ENCODE measurements around the gene ABLIM3.

ABLIM3 gene

GRCh38 chr5:149280124-149280523 lies 138.8 kb downstream of the ABLIM3 start:
- Histone ChIP-seq H3K27me3 (ENCODE audit: insufficient read depth, low read length, poor library complexity, severe bottlenecking) (no peaks in the 10 kb centered on the region), H3K4me1 (ENCODE audit: insufficient read depth, low read length, poor library complexity, severe bottlenecking) (no peaks in the 10 kb centered on the region), H2AFZ (ENCODE audit: low read length) (no peak overlapping the region)

GRCh38 chr5:149280802-149281201 lies 139.5 kb downstream of the ABLIM3 start:
- Histone ChIP-seq H3K4me1 (ENCODE audit: insufficient read depth, low read length, poor library complexity, severe bottlenecking) (no peaks in the 10 kb centered on the region), H3K27me3 (ENCODE audit: insufficient read depth, low read length, poor library complexity, severe bottlenecking) (no peaks in the 10 kb centered on the region), H2AFZ (ENCODE audit: low read length) (no peak overlapping the region), H3K9ac (ENCODE audit: low read depth, low read length, poor library complexity, severe bottlenecking) (no peak overlapping the region), H3K4me2 (ENCODE audit: low read depth, low read length, poor library complexity, severe bottlenecking) (no peak overlapping the region), H3K36me3 (ENCODE audit: insufficient read depth, low read length) (no peaks in the 10 kb centered on the region), H3K9me2 (replicated peaks; ENCODE audit: low read depth, low read length) (no peaks in the 10 kb centered on the region), H3K9me3 (ENCODE audit: insufficient read depth, low read depth, low read length) (no peaks in the 10 kb centered on the region), H3K4me3 (ENCODE audit: low read length, poor library complexity, severe bottlenecking) (no peak overlapping the region), H3F3A (ENCODE audit: low read depth) (no peaks in the 10 kb centered on the region), H3K79me2 (ENCODE audit: insufficient read depth, low read length) (no peaks in the 10 kb centered on the region), H4K20me1 (ENCODE audit: insufficient read depth, low read length, poor library complexity, severe bottlenecking) (no peaks in the 10 kb centered on the region)
- TF ChIP-seq CTCF (conservative IDR thresholded peaks at IDR 0.05; ENCODE audit: low read length), result no peak
- no peak for TF ChIP-seq EZH2phosphoT487 (IDR thresholded peaks at IDR 0.05; ENCODE audit: borderline replicate concordance)

More at GRCh38 chr5:149280124-149280523, 138.8 kb downstream of the ABLIM3 start:
- no peak overlapping the region for H3K4me2 ChIP-seq (ENCODE audit: low read depth, low read length, poor library complexity, severe bottlenecking)
- no peaks in the 10 kb centered on the region for H4K20me1 ChIP-seq (ENCODE audit: insufficient read depth, low read length, poor library complexity, severe bottlenecking)
- H3K9me2 ChIP-seq (replicated peaks; ENCODE audit: low read depth, low read length), result no peaks in the 10 kb centered on the region
- no peaks in the 10 kb centered on the region for H3F3A ChIP-seq (ENCODE audit: low read depth)
- no peak overlapping the region for H3K9ac ChIP-seq (ENCODE audit: low read depth, low read length, poor library complexity, severe bottlenecking)
- TF ChIP-seq EZH2phosphoT487 (IDR thresholded peaks at IDR 0.05; ENCODE audit: borderline replicate concordance) (no peak), CTCF (conservative IDR thresholded peaks at IDR 0.05; ENCODE audit: low read length) (no peak)
- no peaks in the 10 kb centered on the region for H3K9me3 ChIP-seq (ENCODE audit: insufficient read depth, low read depth, low read length)
- H3K36me3 ChIP-seq (ENCODE audit: insufficient read depth, low read length), result no peaks in the 10 kb centered on the region
- H3K4me3 ChIP-seq (ENCODE audit: low read length, poor library complexity, severe bottlenecking), result no peak overlapping the region
- H3K79me2 ChIP-seq (ENCODE audit: insufficient read depth, low read length), result no peaks in the 10 kb centered on the region

- TF ChIP-seq EZH2phosphoT487 (IDR thresholded peaks at IDR 0.05; ENCODE audit: borderline replicate concordance), result no peak
- TF ChIP-seq CTCF (conservative IDR thresholded peaks at IDR 0.05; ENCODE audit: low read length), result no peak
- no peaks in the 10 kb centered on the region for H3K9me2 ChIP-seq (replicated peaks; ENCODE audit: low read depth, low read length)
- H3K27me3 ChIP-seq (ENCODE audit: insufficient read depth, low read length, poor library complexity, severe bottlenecking), result no peaks in the 10 kb centered on the region
- no peaks in the 10 kb centered on the region for H3K4me1 ChIP-seq (ENCODE audit: insufficient read depth, low read length, poor library complexity, severe bottlenecking)
- no peak overlapping the region for H2AFZ ChIP-seq (ENCODE audit: low read length)
- H4K20me1 ChIP-seq (ENCODE audit: insufficient read depth, low read length, poor library complexity, severe bottlenecking), result no peaks in the 10 kb centered on the region
- no peak overlapping the region for H3K4me2 ChIP-seq (ENCODE audit: low read depth, low read length, poor library complexity, severe bottlenecking)
- H3K4me3 ChIP-seq (ENCODE audit: low read length, poor library complexity, severe bottlenecking), result no peak overlapping the region
- H3K9me3 ChIP-seq (ENCODE audit: insufficient read depth, low read depth, low read length), result no peaks in the 10 kb centered on the region
- no peak overlapping the region for H3K9ac ChIP-seq (ENCODE audit: low read depth, low read length, poor library complexity, severe bottlenecking)
- H3K36me3 ChIP-seq (ENCODE audit: insufficient read depth, low read length), result no peaks in the 10 kb centered on the region
- no peaks in the 10 kb centered on the region for H3F3A ChIP-seq (ENCODE audit: low read depth)
- no peaks in the 10 kb centered on the region for H3K79me2 ChIP-seq (ENCODE audit: insufficient read depth, low read length)
Measured at GRCh38 chr5:149282027-149282965, 141.0 kb downstream of the ABLIM3 start.
